GM19328 (cell line): ENCODE data around the gene FOXP3.

Experiments
- ATAC-seq: cut with Tn5 transposase; IDR thresholded peaks from one replicate; pipeline ENCODE4 v1.9.1; 2021; ENCODE audit warnings: mild to moderate bottlenecking, moderate library complexity; ENCODE audit not compliant: unreplicated experiment

The FOXP3 gene

GRCh38 chrX:49254639-49255038 lies 9.9 kb downstream of the FOXP3 start:
- ATAC-seq = no peak

- ATAC-seq = no peak
Measured at GRCh38 chrX:49251325-49251724, 13.2 kb downstream of the FOXP3 start.

- ATAC-seq = no peak
Measured at GRCh38 chrX:49250578-49250977, 13.9 kb downstream of the FOXP3 start.

- no peak for ATAC-seq
Measured at GRCh38 chrX:49250066-49250465, 14.4 kb downstream of the FOXP3 start.

GRCh38 chrX:49249616-49250015 lies 14.9 kb downstream of the FOXP3 start:
- ATAC-seq = no peak

- ATAC-seq = no peak
Measured at GRCh38 chrX:49249071-49249470, 15.4 kb downstream of the FOXP3 start.

GRCh38 chrX:49247916-49248811 lies 16.3 kb downstream of the FOXP3 start:
- no peak for ATAC-seq

GRCh38 chrX:49247346-49247745 lies 17.2 kb downstream of the FOXP3 start:
- ATAC-seq = no peak

GRCh38 chrX:49246541-49246940 lies 18.0 kb downstream of the FOXP3 start:
- no peak for ATAC-seq

GRCh38 chrX:49244207-49244606 lies 20.3 kb downstream of the FOXP3 start:
- ATAC-seq = no peak

GRCh38 chrX:49243166-49243565 lies 21.3 kb downstream of the FOXP3 start:
- no peak for ATAC-seq

- ATAC-seq = no peak
Measured at GRCh38 chrX:49242545-49243066, 21.9 kb downstream of the FOXP3 start.

GRCh38 chrX:49238735-49239134 lies 25.8 kb downstream of the FOXP3 start:
- no peak for ATAC-seq

- ATAC-seq = no peak
Measured at GRCh38 chrX:49237060-49237459, 27.4 kb downstream of the FOXP3 start.

- ATAC-seq = no peak
Measured at GRCh38 chrX:49233887-49234555, 30.5 kb downstream of the FOXP3 start.

- no peak for ATAC-seq
Measured at GRCh38 chrX:49233176-49233575, 31.3 kb downstream of the FOXP3 start, which contains the start of gene CACNA1F. Gene CACNA1F, minus strand, starts transcription at chrX:49233340. Its CDS starts 31 bp downstream, at chrX:49233309.

- ATAC-seq = no peak
Measured at GRCh38 chrX:49232525-49232924, 32.0 kb downstream of the FOXP3 start.

GRCh38 chrX:49231333-49232000 lies 33.0 kb downstream of the FOXP3 start:
- ATAC-seq = no peak

GRCh38 chrX:49230500-49231232 lies 33.8 kb downstream of the FOXP3 start:
- ATAC-seq = no peak

GRCh38 chrX:49228185-49228584 lies 36.3 kb downstream of the FOXP3 start:
- no peak for ATAC-seq

GRCh38 chrX:49227726-49228125 lies 36.8 kb downstream of the FOXP3 start:
- ATAC-seq = no peak
